Omental fat pad (tissue), 4 donors: ENCODE data around the gene CEACAM7. TPM values are rescaled to one million over a fixed set of nuclear protein-coding genes. Genes with fewer than 3 reads are reported as not detected.
A peak's percentile ranks its signal among the peaks of the same experiment; 100 is the strongest.

Source experiments
- ATAC-seq: fragments of 150-250 bp; one replicate; pipeline ENCODE4 v1.9.1; 2016; ENCODE audit warnings: mild to moderate bottlenecking, moderate library complexity; ENCODE audit not compliant: low FRiP score
- DNase-seq: peaks from one replicate; pipeline ENCODE4 v3.0.0-alpha.2; 2019; ENCODE audit warnings: low spot score
- CTCF ChIP-seq, 3 donors: fragments of 450-650 bp; IDR thresholded peaks; one replicate each; pipeline ENCODE4 v1.5.1; 2016 to 2017; ENCODE audit warnings: antibody characterized with exemption in 3 of 3, mild to moderate bottlenecking in 3 of 3, moderate library complexity in 2 of 3
- total RNA-seq, 4 donors: library from RNA; depleted of rRNA; stranded (reverse); fragments of >200 nt; gene quantifications; one replicate each; pipeline ENCODE4 v1.1.0, GENCODE V29; 2016

The CEACAM7 gene
- total RNA-seq, 4 donors from 2014 or later: not detected

GRCh38 chr19:41707502-41707812 is 19.4 kb upstream of the CEACAM7 start:
- DNase-seq: no peak
- no peak for ATAC-seq
- TF ChIP-seq CTCF (IDR thresholded peaks at IDR 0.05): no peak

GRCh38 chr19:41706741-41707501 is 18.9 kb upstream of the CEACAM7 start:
- no peak for TF ChIP-seq CTCF (IDR thresholded peaks at IDR 0.05)
- ATAC-seq (peak; percentile 39), DNase-seq (no peak)

- no peak for ATAC-seq
- no peak for TF ChIP-seq CTCF (IDR thresholded peaks at IDR 0.05)
- no peak for DNase-seq
These were observed 17.5 kb upstream of the CEACAM7 start for GRCh38 chr19:41705393-41706174.

- no peak for DNase-seq
- TF ChIP-seq CTCF (IDR thresholded peaks at IDR 0.05): no peak
- ATAC-seq: no peak
These were observed 15.7 kb upstream of the CEACAM7 start for GRCh38 chr19:41703602-41704293.

GRCh38 chr19:41702171-41702651 is 14.1 kb upstream of the CEACAM7 start:
- no peak for TF ChIP-seq CTCF (IDR thresholded peaks at IDR 0.05)
- no peak for ATAC-seq
- no peak for DNase-seq

- no peak for TF ChIP-seq CTCF (IDR thresholded peaks at IDR 0.05)
- DNase-seq (no peak), ATAC-seq (no peak)
These were observed 13.5 kb upstream of the CEACAM7 start for GRCh38 chr19:41701401-41702075.
